ENCODE results near the gene MAPKAPK2.

GRCh38 chr1:206702803-206703202 is 18.1 kb downstream of the MAPKAPK2 start:
- TF ChIP-seq EZH2 (IDR thresholded peaks at IDR 0.05; ENCODE audit: low read length), result no peak
- no peak for TF ChIP-seq CTCF (optimal IDR thresholded peaks at IDR 0.05 in 1 of 3, IDR thresholded peaks at IDR 0.05 in 1 of 3, conservative IDR thresholded peaks at IDR 0.05 in 1 of 3; ENCODE audit: extremely low read depth in 1 of 3, insufficient read depth in 2 of 3, low read length in 3 of 3)
